Suprapubic skin (tissue), 4 donors: ENCODE measurements around the gene CYB5D1. TPM values are rescaled to one million over a fixed set of nuclear protein-coding genes. Genes with fewer than 3 reads are reported as not detected.
A peak's percentile ranks its signal among the peaks of the same experiment; 100 is the strongest.
"Not testable (repeated sequence)": the region's sequence is repeated elsewhere in the genome, so short reads cannot be mapped to it uniquely, and the experiment has no call there.

ENCODE experiments used
- DNase-seq, 2 donors: peaks; one replicate each; pipeline ENCODE4 v3.0.0-alpha.2; 2019; ENCODE audit warnings: low spot score in 2 of 2
- H3K27ac ChIP-seq: fragments of 200-600 bp; sonication (generic); one replicate; pipeline ENCODE4 v1.5.1; 2019
- H3K27me3 ChIP-seq: fragments of 200-600 bp; sonication (generic); one replicate; pipeline ENCODE4 v1.5.1; 2019
- H3K36me3 ChIP-seq: fragments of 200-600 bp; sonication (generic); one replicate; pipeline ENCODE4 v1.5.1; 2019
- H3K4me1 ChIP-seq: fragments of 200-600 bp; sonication (generic); one replicate; pipeline ENCODE4 v1.5.1; 2019
- H3K4me3 ChIP-seq: fragments of 200-600 bp; sonication (generic); one replicate; pipeline ENCODE4 v1.5.1; 2019; ENCODE audit warnings: mild to moderate bottlenecking
- H3K9me3 ChIP-seq: fragments of 200-600 bp; sonication (generic); one replicate; pipeline ENCODE4 v1.5.1; 2019
- EP300 ChIP-seq: sonication (generic); formaldehyde crosslinking; IDR thresholded peaks from one replicate; pipeline ENCODE4 v1.6.1; 2017; ENCODE audit warnings: antibody characterized with exemption
- POLR2A ChIP-seq, 2 donors: fragments of 450-650 bp; IDR thresholded peaks; one replicate each; pipeline ENCODE4 v1.6.1; 2017; ENCODE audit warnings: antibody characterized with exemption in 2 of 2, mild to moderate bottlenecking in 2 of 2, moderate library complexity in 2 of 2
- POLR2AphosphoS5 ChIP-seq, 3 donors: sonication (generic); formaldehyde crosslinking; IDR thresholded peaks; one replicate each; pipeline ENCODE4 v1.6.1; 2017; ENCODE audit warnings: antibody characterized with exemption in 3 of 3
- WGBS: methylation state at CpG from one replicate; pipeline ENCODE4 v1.1.5; 2018; 5-methylcytosine and 5-hydroxymethylcytosine counted together
- total RNA-seq, 4 donors: library from RNA; depleted of rRNA; stranded (reverse); fragments of >200 nt; gene quantifications; one replicate each; pipeline ENCODE4 v1.1.0, GENCODE V29; 2016
- TF ChIP-seq, protein P1 (sequence below), 2 donors: fragments of 200-600 bp in 1 of 2; fragments of 450-650 bp in 1 of 2; sonication (generic) in 1 of 2; IDR thresholded peaks; one replicate each; pipeline ENCODE4 v1.5.1; 2016 to 2019; ENCODE audit warnings: antibody characterized with exemption in 2 of 2, mild to moderate bottlenecking in 1 of 2, moderate library complexity in 1 of 2

The CYB5D1 gene
- total RNA-seq, 4 donors from 2014 or later: 7.1 to 10.8 (median 9.8) TPM

DNA sequence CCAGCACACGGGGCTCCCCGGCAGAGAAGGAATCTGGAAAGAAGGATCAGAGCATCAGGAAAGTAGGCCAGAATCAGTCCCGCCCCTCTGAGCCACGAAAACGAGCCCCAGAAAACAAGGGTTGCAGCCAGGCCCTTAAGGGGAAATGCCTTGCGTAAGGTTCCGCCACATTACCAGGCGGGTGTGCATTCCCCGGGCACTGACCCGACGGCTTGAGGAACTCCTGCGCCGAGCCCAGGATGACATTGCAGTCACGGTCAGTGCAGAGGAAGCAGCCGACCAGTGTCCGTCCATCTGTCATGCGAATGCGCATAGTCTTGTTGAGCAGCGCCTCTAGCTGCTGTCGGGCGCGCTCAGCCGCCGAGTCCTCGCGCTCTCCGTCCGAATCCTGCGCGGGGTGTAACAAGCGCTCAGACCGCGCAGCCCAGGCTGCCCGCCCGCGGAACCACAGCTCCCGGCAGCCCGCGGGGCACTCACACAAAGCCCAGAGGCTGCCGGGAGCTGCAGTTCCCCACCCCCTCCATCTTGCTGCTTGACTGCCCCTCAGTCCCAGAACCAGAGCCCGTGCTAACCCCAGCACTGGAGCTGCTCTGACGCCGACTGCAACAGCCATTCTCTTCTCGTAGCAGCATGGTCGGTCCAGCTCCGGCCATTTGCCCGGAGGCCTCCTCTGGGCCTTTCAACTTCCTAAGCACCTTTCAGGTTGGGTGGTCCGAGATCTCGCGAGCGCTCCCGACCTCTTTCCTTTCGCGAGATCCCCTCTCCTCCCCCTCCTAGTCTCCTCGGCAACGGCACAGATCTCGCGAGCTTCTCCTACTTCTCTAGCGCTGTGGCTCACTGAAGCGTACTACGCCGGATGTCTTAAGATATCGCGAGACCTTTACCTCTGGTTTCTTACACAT, 741 bp upstream of the CYB5D1 start, which contains the start of gene NAA38:
Gene NAA38, minus strand, starts transcription at position 749 of the 902 bp plus-strand sequence. Its CDS starts 96 bp downstream, at position 653.
- Histone ChIP-seq H3K27me3 (no peaks in the 10 kb centered on the region), H3K27ac (peak within 1 kb of the TSS; percentile 93), H3K9me3 (no peaks in the 10 kb centered on the region), H3K36me3 (peaks cover 16% of the 10 kb centered on the region), H3K4me3 (peak within 1 kb of the TSS; percentile 71), H3K4me1 (peaks cover 47% of the 10 kb centered on the region)
- TF ChIP-seq EP300: no peak
- TF ChIP-seq POLR2A (IDR thresholded peaks at IDR 0.05): peak in 1 of 2 donors; percentile 26
- TF ChIP-seq, protein P1, sequence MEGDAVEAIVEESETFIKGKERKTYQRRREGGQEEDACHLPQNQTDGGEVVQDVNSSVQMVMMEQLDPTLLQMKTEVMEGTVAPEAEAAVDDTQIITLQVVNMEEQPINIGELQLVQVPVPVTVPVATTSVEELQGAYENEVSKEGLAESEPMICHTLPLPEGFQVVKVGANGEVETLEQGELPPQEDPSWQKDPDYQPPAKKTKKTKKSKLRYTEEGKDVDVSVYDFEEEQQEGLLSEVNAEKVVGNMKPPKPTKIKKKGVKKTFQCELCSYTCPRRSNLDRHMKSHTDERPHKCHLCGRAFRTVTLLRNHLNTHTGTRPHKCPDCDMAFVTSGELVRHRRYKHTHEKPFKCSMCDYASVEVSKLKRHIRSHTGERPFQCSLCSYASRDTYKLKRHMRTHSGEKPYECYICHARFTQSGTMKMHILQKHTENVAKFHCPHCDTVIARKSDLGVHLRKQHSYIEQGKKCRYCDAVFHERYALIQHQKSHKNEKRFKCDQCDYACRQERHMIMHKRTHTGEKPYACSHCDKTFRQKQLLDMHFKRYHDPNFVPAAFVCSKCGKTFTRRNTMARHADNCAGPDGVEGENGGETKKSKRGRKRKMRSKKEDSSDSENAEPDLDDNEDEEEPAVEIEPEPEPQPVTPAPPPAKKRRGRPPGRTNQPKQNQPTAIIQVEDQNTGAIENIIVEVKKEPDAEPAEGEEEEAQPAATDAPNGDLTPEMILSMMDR (IDR thresholded peaks at IDR 0.05): peak in 1 of 2 donors; percentile 51
- peak in 2 of 3 donors; percentile 65 to 69 for TF ChIP-seq POLR2AphosphoS5 (IDR thresholded peaks at IDR 0.05)
- peak; percentile 98 to 99 for DNase-seq
- under 1% methylated on average over 48 of the region's 64 CpGs for WGBS

DNA sequence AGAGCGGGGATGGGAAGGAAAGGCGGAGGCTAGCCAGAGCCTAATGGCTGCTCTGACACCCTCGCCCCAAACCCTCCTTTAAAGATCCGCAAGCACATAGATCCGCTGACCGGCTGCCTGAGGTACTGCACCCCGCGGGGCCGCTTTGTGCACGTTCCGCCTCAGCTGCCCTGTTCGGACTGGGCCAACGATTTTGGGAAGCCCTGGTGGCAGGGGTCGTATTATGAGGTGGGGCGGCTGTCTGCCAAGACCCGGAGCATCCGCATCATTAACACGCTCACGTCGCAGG, 663 bp downstream of the CYB5D1 start:
- H3K4me1 ChIP-seq: peaks cover 43% of the 10 kb centered on the region
- 21% methylated on average over 14 of the region's 20 CpGs for WGBS

DNA sequence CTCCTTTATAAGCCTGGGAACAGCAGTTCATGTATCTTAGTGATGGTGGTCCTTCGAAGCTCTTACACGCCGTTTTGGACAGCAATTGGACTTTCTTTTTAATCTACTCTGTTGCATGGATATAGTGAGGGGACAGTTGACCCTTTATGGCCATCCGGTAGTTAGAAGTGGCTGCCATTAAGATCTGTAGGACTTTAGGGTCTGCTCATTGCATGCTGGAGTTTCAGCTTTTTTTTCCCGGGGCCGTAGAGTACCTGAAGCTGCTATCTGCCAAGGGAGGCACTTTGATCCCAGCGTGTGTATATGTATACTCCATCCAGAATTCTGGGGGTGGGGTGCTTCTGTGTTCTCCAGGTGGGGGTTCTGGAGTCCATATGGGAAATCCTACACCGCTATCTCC, 1.2 kb downstream of the CYB5D1 start:
- no peak for DNase-seq
- H3K36me3 ChIP-seq: peaks cover under 1% of the 10 kb centered on the region
- peak overlapping the region; percentile 71 for H3K4me3 ChIP-seq

More for the DNA sequence above, 663 bp downstream of the CYB5D1 start:
- H3K9me3 ChIP-seq: no peaks in the 10 kb centered on the region
- peaks cover 6% of the 10 kb centered on the region for H3K36me3 ChIP-seq
- no peak for TF ChIP-seq EP300
- TF ChIP-seq, protein P1 (IDR thresholded peaks at IDR 0.05): peak; percentile 18 to 53
- H3K27ac ChIP-seq: peak overlapping the region; percentile 93
- no peaks in the 10 kb centered on the region for H3K27me3 ChIP-seq
- peak overlapping the region; percentile 71 for H3K4me3 ChIP-seq
- DNase-seq: peak; percentile 82 to 83

GRCh38 chr17:7862692-7863437, 5.1 kb downstream of the CYB5D1 start:
- Histone ChIP-seq H3K4me1 (peaks cover 30% of the 10 kb centered on the region), H3K4me3 (no peak overlapping the region), H3K27me3 (no peaks in the 10 kb centered on the region), H3K9me3 (no peaks in the 10 kb centered on the region), H3K36me3 (no peaks in the 10 kb centered on the region), H3K27ac (no peak overlapping the region)
- WGBS: 36% methylated on average over 3 of the region's 3 CpGs
- no peak for DNase-seq
- TF ChIP-seq, protein P1 (IDR thresholded peaks at IDR 0.05): peak; percentile 52 to 81
- no peak for TF ChIP-seq POLR2AphosphoS5 (IDR thresholded peaks at IDR 0.05)
- no peak for TF ChIP-seq EP300

More for the DNA sequence above, 1.2 kb downstream of the CYB5D1 start:
- no peaks in the 10 kb centered on the region for H3K27me3 ChIP-seq
- no peak for TF ChIP-seq POLR2AphosphoS5 (IDR thresholded peaks at IDR 0.05)
- TF ChIP-seq POLR2A (IDR thresholded peaks at IDR 0.05): no peak
- TF ChIP-seq, protein P1 (IDR thresholded peaks at IDR 0.05): no peak
- TF ChIP-seq EP300: no peak
- H3K4me1 ChIP-seq: peaks cover 41% of the 10 kb centered on the region
- no peaks in the 10 kb centered on the region for H3K9me3 ChIP-seq
- no peak overlapping the region for H3K27ac ChIP-seq
- 79% methylated on average over 8 of the region's 8 CpGs for WGBS

DNA sequence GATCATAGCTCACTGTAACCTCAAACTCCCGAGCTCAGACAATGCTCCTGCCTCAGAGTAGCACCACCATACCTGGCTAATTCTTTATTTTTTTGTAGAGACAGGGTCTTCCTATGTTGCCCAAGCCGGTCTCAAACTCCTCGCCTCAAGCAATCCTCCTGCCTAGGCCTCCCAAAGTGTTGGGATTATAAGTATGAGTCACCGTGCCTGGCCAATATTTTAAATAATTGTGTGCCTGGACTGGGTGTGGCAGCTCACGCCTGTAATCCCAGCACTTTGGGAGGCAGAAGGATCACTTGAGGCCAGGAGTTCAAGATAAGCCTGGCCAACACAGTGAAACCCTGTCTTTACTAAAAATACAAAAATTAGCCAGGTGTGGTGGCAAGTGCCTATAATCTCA, 6.6 kb downstream of the CYB5D1 start:
- peaks cover 24% of the 10 kb centered on the region for H3K4me1 ChIP-seq
- not testable (repeated sequence) for H3K4me3 ChIP-seq, H3K36me3 ChIP-seq, H3K27ac ChIP-seq, H3K27me3 ChIP-seq, H3K9me3 ChIP-seq, DNase-seq
- WGBS: 52% methylated on average over 5 of the region's 5 CpGs
